Bronchial epithelial cell (primary cell): ENCODE data around the gene TCFL5. TPM values are rescaled to one million over a fixed set of nuclear protein-coding genes. Genes with fewer than 3 reads are reported as not detected.

Experiments used
- DNase-seq: peaks from one replicate; pipeline ENCODE4 v3.0.0-alpha.2; 2010; ENCODE audit warnings: low read depth
- FAIRE-seq: peaks from 2 replicates; lab custom pipeline; 2011; peaks lifted over from hg19 to GRCh38; lab: Jason Lieb, UNC
- H3K27me3 ChIP-seq: 2 replicates; pipeline ENCODE4 v1.5.1; 2011; ENCODE audit warnings: low read length; ENCODE audit not compliant: control insufficient read depth, insufficient read depth
- H3K36me3 ChIP-seq: 2 replicates; pipeline ENCODE4 v1.5.1; 2011; ENCODE audit warnings: low read length; ENCODE audit not compliant: control insufficient read depth, insufficient read depth
- H3K4me3 ChIP-seq: 2 replicates; pipeline ENCODE4 v1.5.1; 2011; ENCODE audit warnings: mild to moderate bottlenecking, low read depth, low read length, control low read depth
- CTCF ChIP-seq: IDR thresholded peaks from 2 replicates; pipeline ENCODE4 v1.5.1; 2011; ENCODE audit warnings: mild to moderate bottlenecking, moderate library complexity, low read length, control low read depth, inconsistent platforms; ENCODE audit not compliant: insufficient read depth, severe bottlenecking
- total RNA-seq: library from RNA; depleted of rRNA; stranded (reverse); fragments of >200 nt; gene quantifications from 2 replicates; pipeline ENCODE4 v1.2.1, GENCODE V29; 2014

TCFL5 gene
- total RNA-seq, 1 donor from 2014 or later, result 14.5 TPM

GRCh38 chr20:62836967-62837490 lies 24.6 kb downstream of the TCFL5 start:
- no peaks in the 10 kb centered on the region for H3K27me3 ChIP-seq
- H3K4me3 ChIP-seq, result no peak overlapping the region
- TF ChIP-seq CTCF, result no peak
- no peak for FAIRE-seq
- DNase-seq, result no peak
- H3K36me3 ChIP-seq, result no peaks in the 10 kb centered on the region

- peak; percentile 22 for DNase-seq
- no peak for FAIRE-seq
- Histone ChIP-seq H3K27me3 (no peaks in the 10 kb centered on the region), H3K4me3 (no peak overlapping the region), H3K36me3 (no peaks in the 10 kb centered on the region)
- no peak for TF ChIP-seq CTCF
Measured at GRCh38 chr20:62835931-62836861, 25.4 kb downstream of the TCFL5 start.

GRCh38 chr20:62834967-62835730 lies 26.5 kb downstream of the TCFL5 start:
- no peaks in the 10 kb centered on the region for H3K36me3 ChIP-seq
- no peak overlapping the region for H3K4me3 ChIP-seq
- no peak for FAIRE-seq
- TF ChIP-seq CTCF, result no peak
- H3K27me3 ChIP-seq, result no peaks in the 10 kb centered on the region
- DNase-seq, result no peak

GRCh38 chr20:62832951-62833391 lies 28.7 kb downstream of the TCFL5 start:
- DNase-seq (no peak), FAIRE-seq (no peak)
- no peak for TF ChIP-seq CTCF
- no peak overlapping the region for H3K4me3 ChIP-seq
- H3K27me3 ChIP-seq, result no peaks in the 10 kb centered on the region
- H3K36me3 ChIP-seq, result no peaks in the 10 kb centered on the region

GRCh38 chr20:62832212-62832922 lies 29.3 kb downstream of the TCFL5 start:
- Histone ChIP-seq H3K36me3 (no peaks in the 10 kb centered on the region), H3K27me3 (no peaks in the 10 kb centered on the region), H3K4me3 (no peak overlapping the region)
- DNase-seq (no peak), FAIRE-seq (no peak)
- TF ChIP-seq CTCF, result no peak
